GM19372 (cell line): ENCODE results near the gene IGFBP4.

Experiments used
- ATAC-seq: cut with Tn5 transposase; IDR thresholded peaks from one replicate; pipeline ENCODE4 v1.9.1; 2021; ENCODE audit warnings: mild to moderate bottlenecking, low read depth, moderate library complexity; ENCODE audit not compliant: unreplicated experiment

The IGFBP4 gene

GRCh38 chr17:40469805-40470675 lies 26.8 kb downstream of the IGFBP4 start:
- ATAC-seq = no peak

GRCh38 chr17:40470932-40471828 lies 27.9 kb downstream of the IGFBP4 start:
- no peak for ATAC-seq

- ATAC-seq = no peak
These were observed 28.8 kb downstream of the IGFBP4 start for GRCh38 chr17:40471846-40472732.

GRCh38 chr17:40472733-40473452 lies 29.6 kb downstream of the IGFBP4 start:
- no peak for ATAC-seq

- ATAC-seq = no peak
These were observed 30.5 kb downstream of the IGFBP4 start for GRCh38 chr17:40473573-40474365.

- ATAC-seq = no peak
These were observed 31.3 kb downstream of the IGFBP4 start for GRCh38 chr17:40474419-40475002.

GRCh38 chr17:40475234-40475908 lies 32.1 kb downstream of the IGFBP4 start:
- ATAC-seq = no peak

- no peak for ATAC-seq
These were observed 34.5 kb downstream of the IGFBP4 start for GRCh38 chr17:40477796-40478195.

DNA sequence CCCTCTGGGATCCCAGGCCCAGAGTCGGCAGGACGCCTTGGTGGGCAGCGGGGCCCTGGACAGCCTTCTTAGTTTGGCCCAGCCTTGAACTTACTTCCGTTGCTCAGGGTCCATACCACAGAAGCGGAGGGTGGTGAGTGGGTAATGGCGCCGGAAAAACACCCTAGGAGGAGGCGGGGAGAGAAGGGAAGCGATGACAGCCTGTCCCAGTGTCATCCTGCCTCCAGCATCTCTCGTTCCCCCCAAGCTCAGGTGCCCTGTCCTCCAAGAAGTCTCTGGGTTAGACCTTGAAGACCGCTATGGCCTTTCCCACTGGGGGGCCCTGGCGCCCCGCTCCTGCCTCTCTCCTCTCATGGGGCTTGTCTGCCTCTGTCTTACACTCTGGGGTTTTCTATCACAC lies 35.2 kb downstream of the IGFBP4 start:
- ATAC-seq = no peak

DNA sequence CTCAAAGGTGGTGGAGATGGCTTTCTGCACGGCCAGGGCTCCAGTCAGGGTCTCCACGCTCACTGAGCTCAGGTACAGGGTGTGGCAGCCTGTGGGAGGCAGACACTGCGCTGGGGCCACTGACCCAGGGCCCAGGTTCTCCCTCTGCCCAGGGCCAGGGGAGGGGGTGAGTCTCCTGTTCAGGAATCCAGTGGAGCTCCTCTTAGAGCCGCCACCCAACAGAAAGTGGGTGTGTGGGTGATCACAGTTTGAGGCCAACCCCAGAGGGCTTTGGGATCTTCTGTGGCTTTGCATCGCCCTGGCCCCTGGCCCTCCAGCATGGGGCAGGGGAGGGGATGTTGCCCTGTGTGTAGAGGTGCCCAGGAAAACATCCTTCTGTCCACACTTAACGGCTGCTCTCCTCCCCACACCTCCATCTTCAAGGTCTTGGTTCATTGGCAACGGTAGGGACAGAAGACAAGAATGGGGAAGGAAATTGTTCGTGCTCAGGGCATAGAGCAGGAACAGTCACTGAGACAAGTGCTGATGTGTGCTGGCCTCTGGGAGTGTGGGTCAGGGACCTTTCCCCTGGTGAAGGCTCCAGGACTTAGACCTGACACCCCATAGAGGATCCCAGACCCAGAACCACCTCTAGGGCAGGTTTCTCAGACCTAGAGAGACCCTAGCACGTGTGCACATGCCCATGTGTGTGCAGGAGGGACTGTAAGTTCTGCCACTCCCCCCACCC lies 36.7 kb downstream of the IGFBP4 start:
- no peak for ATAC-seq

DNA sequence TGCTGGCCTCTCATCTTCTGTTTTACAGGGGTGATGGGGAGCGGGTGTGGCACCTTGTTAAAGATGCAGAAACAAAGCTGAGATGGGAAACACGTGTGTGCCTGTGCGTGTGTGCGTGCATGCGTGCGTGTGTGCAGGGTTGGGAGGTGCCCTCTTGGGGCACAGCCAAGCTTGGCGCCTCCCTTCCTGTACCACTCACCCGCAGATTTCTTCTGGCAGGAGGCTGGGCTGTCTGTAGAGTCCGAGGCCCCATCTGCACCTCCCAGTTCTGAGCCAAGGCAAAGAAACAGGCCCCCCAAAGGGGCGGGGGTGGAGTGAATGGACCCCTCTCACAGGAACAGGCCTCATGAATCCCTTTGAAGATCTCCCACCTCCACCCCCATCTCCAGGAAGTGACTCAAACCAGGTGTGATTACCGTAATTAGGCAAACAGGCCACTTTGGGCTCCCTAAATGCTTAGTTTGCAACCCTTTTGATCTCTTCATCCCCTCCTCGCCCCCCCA lies 37.3 kb downstream of the IGFBP4 start:
- ATAC-seq = no peak

DNA sequence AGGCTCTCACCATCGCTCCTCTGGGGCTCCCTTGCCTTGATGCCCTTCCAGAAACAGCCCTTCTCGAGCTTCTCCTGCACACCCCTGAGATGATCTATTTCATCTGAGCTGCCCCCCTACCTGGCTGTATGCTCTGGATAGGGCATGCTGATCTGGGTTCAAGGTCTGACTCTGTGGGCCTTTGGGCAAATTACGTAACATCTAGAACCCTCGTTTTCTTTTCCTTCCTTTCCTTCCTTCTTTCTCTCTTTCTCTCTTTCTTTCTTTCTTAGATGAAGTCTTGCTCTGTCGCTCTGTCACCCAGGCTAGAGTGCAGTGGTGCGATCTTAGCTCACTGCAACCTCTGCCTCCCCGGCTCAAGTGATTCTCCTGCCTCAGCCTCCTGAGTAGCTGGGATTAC lies 37.9 kb downstream of the IGFBP4 start:
- ATAC-seq = no peak

- no peak for ATAC-seq
These were observed 39.5 kb downstream of the IGFBP4 start for GRCh38 chr17:40482722-40483121.

DNA sequence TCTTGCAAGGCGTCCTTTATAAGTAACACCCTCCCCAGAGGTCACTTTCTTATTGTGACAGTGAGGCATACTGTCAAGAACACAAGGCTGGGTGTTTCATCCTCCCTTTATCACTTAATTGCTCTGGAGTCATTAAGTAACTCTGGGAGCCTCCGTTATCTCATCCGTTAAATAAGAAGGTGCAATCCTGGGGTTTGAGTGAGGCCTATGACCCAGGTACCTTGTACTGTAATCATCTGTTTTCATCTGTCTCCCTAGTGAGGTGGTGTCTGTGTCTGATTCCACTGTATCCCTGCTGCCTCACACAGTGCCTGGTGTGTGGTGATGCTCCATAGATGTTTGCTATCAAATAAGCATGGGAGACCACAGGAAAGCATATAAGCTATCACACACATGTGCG lies 40.4 kb downstream of the IGFBP4 start:
- no peak for ATAC-seq

DNA sequence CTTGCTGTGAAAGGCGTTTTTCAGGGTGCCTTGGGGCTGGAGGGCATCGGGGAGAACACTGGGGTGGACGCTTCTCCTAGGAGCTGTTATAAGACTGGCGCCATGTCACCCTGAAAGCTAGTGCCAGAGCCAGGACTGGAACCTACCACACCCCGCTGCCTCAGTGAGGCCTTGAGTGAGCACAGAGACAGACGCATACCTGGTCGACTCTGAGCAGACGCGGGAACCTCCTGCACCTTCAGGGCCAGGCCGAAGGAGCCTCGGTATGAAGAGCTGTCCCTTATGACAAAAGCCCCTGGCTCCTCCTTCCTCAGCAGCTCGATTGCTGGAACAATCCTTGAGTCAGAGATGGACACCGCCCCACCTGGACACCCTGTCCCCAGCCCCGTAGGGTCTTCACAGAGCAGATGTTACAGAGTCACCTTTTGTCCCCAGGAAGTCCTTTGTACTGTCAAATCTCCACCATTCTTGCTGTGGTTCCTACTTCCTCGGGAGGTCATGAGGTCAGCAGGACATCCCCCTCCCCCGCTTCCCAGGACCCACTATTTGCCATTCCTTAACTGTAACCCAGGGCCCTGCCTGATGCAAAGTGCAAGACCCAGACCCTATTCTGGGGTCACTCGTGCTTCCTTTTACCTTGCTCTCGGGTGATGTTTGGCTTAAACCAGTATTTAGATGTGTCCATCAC lies 41.2 kb downstream of the IGFBP4 start:
- ATAC-seq = no peak

- ATAC-seq = no peak
These were observed 41.8 kb downstream of the IGFBP4 start for GRCh38 chr17:40484973-40485530.
